H1 (cell line): Measurements from ENCODE around the gene MRI1. TPM values are rescaled to one million over a fixed set of nuclear protein-coding genes. Genes with fewer than 3 reads are reported as not detected.
A peak's percentile ranks its signal among the peaks of the same experiment; 100 is the strongest.

Experiments used
- CTCF ChIA-PET: fragments of 300-600 bp; sonication (Branson Sonifier 250); formaldehyde crosslinking; loops from one replicate; lab custom pipeline; 2021; ENCODE audit not compliant: partially characterized antibody; lab: Charles Lee
- POLR2A ChIA-PET: fragments of 300-600 bp; sonication (Branson Sonifier 250); formaldehyde crosslinking; loops from one replicate; lab custom pipeline; 2021; ENCODE audit warnings: inconsistent platforms; ENCODE audit not compliant: partially characterized antibody; lab: Charles Lee
- DNase-seq, 2 experiments: peaks; one replicate each; pipeline versions ENCODE4 v3.0.0 to v3.0.0-alpha.2; 2010 to 2022; ENCODE audit warnings: low spot score in 2 of 2, low read depth in 1 of 2, mixed read lengths in 1 of 2
- FAIRE-seq: peaks from 2 replicates; lab custom pipeline; 2011; peaks lifted over from hg19 to GRCh38; lab: Jason Lieb, UNC
- H2AFZ ChIP-seq: 2 replicates; pipeline ENCODE4 v1.8.1; 2012; ENCODE audit warnings: low read length, inconsistent platforms
- H2AK5ac ChIP-seq: 2 replicates; pipeline ENCODE4 v1.6.1; 2013; ENCODE audit warnings: low read depth, low read length
- H2BK120ac ChIP-seq: replicated peaks from 2 replicates; pipeline ENCODE3; 2013; ENCODE audit warnings: low read depth, low read length, inconsistent platforms
- H2BK12ac ChIP-seq: 2 replicates; pipeline ENCODE4 v1.6.1; 2013; ENCODE audit warnings: low read depth, low read length
- H2BK15ac ChIP-seq: 2 replicates; pipeline ENCODE4 v1.6.1; 2013; ENCODE audit warnings: low read length
- H2BK20ac ChIP-seq: 2 replicates; pipeline ENCODE4 v1.6.1; 2013; ENCODE audit warnings: low read length
- H2BK5ac ChIP-seq: 2 replicates; pipeline ENCODE4 v1.6.1; 2013; ENCODE audit warnings: low read depth, low read length
- H3K14ac ChIP-seq: 2 replicates; pipeline ENCODE4 v1.6.1; 2013; ENCODE audit warnings: inconsistent platforms; ENCODE audit not compliant: insufficient read length
- H3K18ac ChIP-seq: 2 replicates; pipeline ENCODE4 v1.6.1; 2013; ENCODE audit warnings: low read length; ENCODE audit errors: extremely low read depth
- H3K23ac ChIP-seq: 2 replicates; pipeline ENCODE4 v1.6.1; 2013; ENCODE audit warnings: inconsistent platforms; ENCODE audit not compliant: insufficient read length
- H3K23me2 ChIP-seq: 2 replicates; pipeline ENCODE4 v1.6.1; 2013; ENCODE audit warnings: low read depth, low read length
- H3K27ac ChIP-seq: 2 replicates; pipeline ENCODE4 v1.6.1; 2011; ENCODE audit warnings: low read depth, low read length, inconsistent platforms
- H3K27me3 ChIP-seq, 4 experiments: replicated peaks in 1 of 4; 1 replicate in 1 of 4; 2 replicates in 3 of 4; pipeline versions ENCODE4 v1.6.1 to v1.8.1; 2011 to 2013; ENCODE audit warnings: low read length in 3 of 4, mild to moderate bottlenecking in 3 of 4, inconsistent platforms in 2 of 4, mixed read lengths in 2 of 4, moderate library complexity in 1 of 4; ENCODE audit not compliant: control insufficient read depth in 3 of 4, insufficient read depth in 3 of 4; ENCODE audit errors: extremely low read depth in 1 of 4
- H3K36me3 ChIP-seq, 4 experiments: 2 replicates each; pipeline versions ENCODE4 v1.6.1 to v1.8.1; 2011 to 2013; ENCODE audit warnings: mild to moderate bottlenecking in 4 of 4, low read length in 3 of 4, moderate library complexity in 2 of 4, control low read depth in 1 of 4, inconsistent platforms in 1 of 4; ENCODE audit not compliant: insufficient read depth in 4 of 4, control insufficient read depth in 2 of 4
- H3K4ac ChIP-seq: replicated peaks from 2 replicates; pipeline ENCODE3; 2013; ENCODE audit warnings: low read length, low read depth, mixed read lengths, inconsistent platforms; ENCODE audit not compliant: insufficient read length
- H3K4me1 ChIP-seq, 4 experiments: replicated peaks in 1 of 4; 1 replicate in 1 of 4; 2 replicates in 3 of 4; pipeline versions ENCODE4 v1.6.1 to v1.8.1; 2011 to 2013; ENCODE audit warnings: low read length in 3 of 4, inconsistent platforms in 2 of 4, mixed read lengths in 1 of 4; ENCODE audit not compliant: insufficient read depth in 4 of 4, control insufficient read depth in 3 of 4
- H3K4me2 ChIP-seq, 2 experiments: 2 replicates each; pipeline versions ENCODE4 v1.6.1 to v1.8.1; 2011 to 2013; ENCODE audit warnings: low read depth in 2 of 2, low read length in 2 of 2, control low read depth in 1 of 2, inconsistent platforms in 1 of 2, mild to moderate bottlenecking in 1 of 2; ENCODE audit not compliant: insufficient read depth in 1 of 2
- H3K4me3 ChIP-seq, 4 experiments: fragments of 200-600, 300-600 bp in 1 of 4; sonication (generic), shearing (Covaris generic), sonication (Bioruptor Twin) in 1 of 4; 2 replicates each; pipeline versions ENCODE4 v1.5.1 to v1.8.1; 2011 to 2016; ENCODE audit warnings: low read length in 4 of 4, low read depth in 3 of 4, control low read depth in 2 of 4, inconsistent platforms in 2 of 4, mild to moderate bottlenecking in 2 of 4, mixed read lengths in 1 of 4, moderate library complexity in 1 of 4; ENCODE audit not compliant: insufficient read depth in 2 of 4; ENCODE audit errors: extremely low read depth in 1 of 4
- H3K56ac ChIP-seq: replicated peaks from 2 replicates; pipeline ENCODE3; 2013; ENCODE audit warnings: low read depth, mild to moderate bottlenecking, mixed read lengths, low read length, inconsistent platforms; ENCODE audit not compliant: insufficient read length
- H3K79me1 ChIP-seq: 2 replicates; pipeline ENCODE4 v1.6.1; 2013; ENCODE audit warnings: low read depth, low read length, control low read depth
- H3K79me2 ChIP-seq, 2 experiments: 2 replicates each; pipeline versions ENCODE4 v1.6.1 to v1.8.1; 2012 to 2013; ENCODE audit warnings: low read length in 2 of 2, mild to moderate bottlenecking in 2 of 2, inconsistent platforms in 1 of 2; ENCODE audit not compliant: insufficient read depth in 2 of 2, control insufficient read depth in 1 of 2
- H3K9ac ChIP-seq, 4 experiments: replicated peaks in 1 of 4; 1 replicate in 1 of 4; 2 replicates in 3 of 4; pipeline versions ENCODE4 v1.6.1 to v1.8.1; 2011 to 2013; ENCODE audit warnings: low read depth in 3 of 4, low read length in 3 of 4, control low read depth in 2 of 4, mild to moderate bottlenecking in 2 of 4, moderate library complexity in 2 of 4, inconsistent platforms in 1 of 4; ENCODE audit errors: extremely low read depth in 1 of 4
- H3K9me3 ChIP-seq, 2 experiments: 2 replicates each; pipeline versions ENCODE4 v1.6.1 to v1.8.1; 2012 to 2013; ENCODE audit warnings: mild to moderate bottlenecking in 2 of 2, moderate library complexity in 2 of 2, control low read depth in 1 of 2, inconsistent platforms in 1 of 2, low read depth in 1 of 2, low read length in 1 of 2, mixed read lengths in 1 of 2; ENCODE audit not compliant: insufficient read depth in 2 of 2
- H4K20me1 ChIP-seq, 2 experiments: replicated peaks in 1 of 2; 2 replicates each; pipeline versions ENCODE3 to v1.8.1; 2011 to 2013; ENCODE audit warnings: inconsistent platforms in 2 of 2, low read length in 2 of 2, mild to moderate bottlenecking in 1 of 2; ENCODE audit not compliant: insufficient read depth in 2 of 2, control insufficient read depth in 1 of 2
- H4K5ac ChIP-seq: 2 replicates; pipeline ENCODE4 v1.6.1; 2013; ENCODE audit warnings: low read length, low read depth, mixed read lengths, inconsistent platforms; ENCODE audit not compliant: insufficient read length
- H4K8ac ChIP-seq: 2 replicates; pipeline ENCODE4 v1.8.0; 2013; ENCODE audit warnings: mild to moderate bottlenecking, moderate library complexity, low read length, inconsistent platforms; ENCODE audit not compliant: insufficient read depth; ENCODE audit errors: extremely low read depth
- H4K91ac ChIP-seq: replicated peaks from 2 replicates; pipeline ENCODE3; 2013; ENCODE audit warnings: low read length, mixed read lengths, inconsistent platforms; ENCODE audit not compliant: insufficient read length
- CBX5 ChIP-seq: fragments of 300-800, 300-1000 bp; sonication (generic); IDR thresholded peaks from 2 replicates; pipeline ENCODE4 v1.7.1; 2016; ENCODE audit warnings: antibody characterized with exemption, low read length, low read depth
- GABPA ChIP-seq: IDR thresholded peaks from 2 replicates; pipeline ENCODE4 v1.6.1; 2011; ENCODE audit warnings: mild to moderate bottlenecking, low read length, moderate library complexity, borderline replicate concordance; ENCODE audit not compliant: insufficient read depth
- HDAC6 ChIP-seq: IDR thresholded peaks from one replicate; pipeline ENCODE4 v1.7.1; 2012; ENCODE audit warnings: low read depth, mild to moderate bottlenecking, inconsistent platforms, low read length, moderate library complexity
- KDM4A ChIP-seq: IDR thresholded peaks from one replicate; pipeline ENCODE4 v1.7.1; 2012; ENCODE audit warnings: low read depth, mild to moderate bottlenecking, moderate library complexity, low read length, inconsistent platforms; ENCODE audit not compliant: severe bottlenecking
- POLR2AphosphoS5 ChIP-seq: IDR thresholded peaks from 2 replicates; pipeline ENCODE4 v1.6.1; 2011; ENCODE audit warnings: low read depth, low read length
- POU5F1 ChIP-seq: IDR thresholded peaks from 2 replicates; pipeline ENCODE4 v1.6.1; 2011; ENCODE audit warnings: low read depth, mild to moderate bottlenecking, low read length, moderate library complexity
- RNF2 ChIP-seq: fragments of 200-900, 300-1000 bp; sonication (generic); IDR thresholded peaks from 2 replicates; pipeline ENCODE4 v1.7.1; 2016; ENCODE audit warnings: borderline replicate concordance, low read depth, mild to moderate bottlenecking, antibody characterized with exemption, low read length; ENCODE audit not compliant: poor library complexity, severe bottlenecking; ENCODE audit errors: missing control alignments
- SP2 ChIP-seq: IDR thresholded peaks from 2 replicates; pipeline ENCODE4 v1.6.1; 2012; ENCODE audit warnings: mild to moderate bottlenecking, low read length, inconsistent platforms
- TAF7 ChIP-seq: optimal IDR thresholded peaks from 2 replicates; pipeline ENCODE3; 2011; ENCODE audit warnings: low read depth, mild to moderate bottlenecking, inconsistent platforms, low read length, moderate library complexity, borderline replicate concordance
- YY1 ChIP-seq: IDR thresholded peaks from 2 replicates; pipeline ENCODE4 v1.6.1; 2011; ENCODE audit warnings: low read depth, mild to moderate bottlenecking, low read length
- WGBS, 2 experiments: shearing (Covaris generic) in 1 of 2; methylation state at CpG; one replicate each; pipeline versions ENCODE4 v1.1.6 to v1.1.7; 2013 to 2015; ENCODE audit warnings: low lambda C conversion rate in 2 of 2, mixed read lengths in 2 of 2, inconsistent platforms in 1 of 2, low coverage in 1 of 2, missing lambda C conversion rate in 1 of 2; ENCODE audit not compliant: insufficient replicate concordance in 2 of 2, insufficient coverage in 1 of 2, insufficient read length in 1 of 2; ENCODE audit errors: extremely low coverage in 1 of 2, missing lambda C conversion rate in 1 of 2; 5-methylcytosine and 5-hydroxymethylcytosine counted together
- polyA plus RNA-seq, 7 experiments: library from polyadenylated mRNA; depleted of rRNA in 3 of 7; stranded (reverse) in 5 of 7; unstranded in 2 of 7; fragments of >200 nt in 5 of 7; fragments of 200-250 nt in 2 of 7; gene quantifications; 1 replicate in 5 of 7; 2 replicates in 1 of 7; 4 replicates in 1 of 7; pipeline versions ENCODE4 v1.2.1 to v1.2.3, GENCODE V29; 2011 to 2013; ENCODE audit warnings: missing spikeins in 2 of 7, mixed read lengths in 2 of 7
- total RNA-seq: library from RNA; stranded (reverse); fragmentation: NEBNext Ultra II Directional; extraction: Animal tissue kit (Norgen Biotek cat#: 25700); gene quantifications from 2 replicates; pipeline ENCODE4 v1.2.1, GENCODE V29; 2021

MRI1 gene
- total and polyA plus RNA-seq, 2 of the 8 experiments (the other 6 are each of a cell fraction or from before 2014, with no cell fraction given), result 24.5 to 29.5 TPM

DNA sequence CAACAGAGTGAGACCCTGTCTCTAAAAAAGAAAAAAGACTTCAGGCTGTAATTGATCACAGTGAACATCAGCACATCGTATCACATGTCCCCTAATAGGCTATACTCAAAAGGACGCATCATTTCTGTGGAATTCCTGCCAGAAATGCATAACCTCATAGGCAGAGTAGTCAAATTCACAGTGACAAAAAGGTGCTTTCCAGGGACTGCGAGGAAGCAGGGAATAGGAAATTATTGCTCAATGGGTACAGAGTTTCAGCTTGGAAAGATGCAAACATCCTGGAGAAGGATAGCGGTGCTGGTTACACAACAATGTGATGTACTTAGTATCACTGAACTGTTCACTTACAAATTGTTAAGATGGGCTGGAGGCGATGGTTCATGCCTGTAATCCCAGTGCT, 41.1 kb upstream of the MRI1 start:
- H2AFZ ChIP-seq, result no peak overlapping the region
- H3K36me3 ChIP-seq, result no peaks in the 10 kb centered on the region
- no peaks in the 10 kb centered on the region for H3K79me2 ChIP-seq
- no peaks in the 10 kb centered on the region for H3K23me2 ChIP-seq
- H3K4ac ChIP-seq, result no peak overlapping the region
- 0 out of 2 replicates have a peak overlapping the region, but pooled peaks have one; percentile 9 for H2BK12ac ChIP-seq
- H4K5ac ChIP-seq, result no peak overlapping the region
- POLR2A ChIA-PET, result no interaction called here
- H2BK15ac ChIP-seq, result no peak overlapping the region
- DNase-seq (no peak), FAIRE-seq (no peak)
- no peak overlapping the region for H3K18ac ChIP-seq
- no peaks in the 10 kb centered on the region for H3K4me1 ChIP-seq
- H4K91ac ChIP-seq, result no peak overlapping the region
- H3K4me3 ChIP-seq, result no peak overlapping the region
- H2BK5ac ChIP-seq, result no peak overlapping the region
- WGBS, 2 experiments, result 87% methylated on average over 5 of the region's 5 CpGs; no CpG with 5 or more reads in 1 of the 2 experiments
- no peak overlapping the region for H3K23ac ChIP-seq
- no peak overlapping the region for H3K4me2 ChIP-seq
- H3K14ac ChIP-seq, result no peak overlapping the region
- H3K9ac ChIP-seq, result no peak overlapping the region
- no peak overlapping the region for H2BK20ac ChIP-seq
- no peaks in the 10 kb centered on the region for H3K27me3 ChIP-seq
- no peaks in the 10 kb centered on the region for H3K9me3 ChIP-seq
- CTCF ChIA-PET, result interaction anchor here (0.8 to 5.2 kb wide), 6 partner anchors 9 to 134 kb away, joined by 3 to 19 read pairs (median 4); no protein-coding TSS in a partner anchor
- H4K20me1 ChIP-seq, result no peaks in the 10 kb centered on the region
- no peaks in the 10 kb centered on the region for H3K79me1 ChIP-seq
- no peak overlapping the region for H2AK5ac ChIP-seq
- TF ChIP-seq KDM4A, result no peak
- no peak for TF ChIP-seq CBX5
- no peak for TF ChIP-seq HDAC6
- TF ChIP-seq TAF7, result no peak
- TF ChIP-seq YY1, result no peak
- TF ChIP-seq RNF2, result no peak
- no peak for TF ChIP-seq GABPA
- TF ChIP-seq SP2, result no peak
- no peak for TF ChIP-seq POU5F1
- TF ChIP-seq POLR2AphosphoS5, result no peak
- no peak overlapping the region for H4K8ac ChIP-seq
- H2BK120ac ChIP-seq, result no peak overlapping the region
- H3K56ac ChIP-seq, result no peak overlapping the region
- H3K27ac ChIP-seq, result no peak overlapping the region
